Spinal cord (tissue), 10 donors: ENCODE results near the gene TBC1D1. TPM values are rescaled to one million over a fixed set of nuclear protein-coding genes. Genes with fewer than 3 reads are reported as not detected.
A peak's percentile ranks its signal among the peaks of the same experiment; 100 is the strongest.

ENCODE experiments used
- DNase-seq, 6 donors: peaks; one replicate each; pipeline versions ENCODE4 v3.0.0 to v3.0.0-alpha.2; 2013 to 2015; ENCODE audit warnings: low spot score in 6 of 6, low read depth in 4 of 6
- H3K27ac ChIP-seq: one replicate; pipeline ENCODE4 v1.5.1; 2013; ENCODE audit warnings: low read depth, low read length, control low read depth
- H3K27me3 ChIP-seq: one replicate; pipeline ENCODE4 v1.6.1; 2013; ENCODE audit warnings: low read length; ENCODE audit not compliant: control insufficient read depth, insufficient read depth
- H3K36me3 ChIP-seq: one replicate; pipeline ENCODE4 v1.6.1; 2013; ENCODE audit warnings: low read length; ENCODE audit not compliant: control insufficient read depth, insufficient read depth
- H3K4me1 ChIP-seq: one replicate; pipeline ENCODE4 v1.6.1; 2013; ENCODE audit warnings: low read length; ENCODE audit not compliant: control insufficient read depth, insufficient read depth
- H3K4me3 ChIP-seq: one replicate; pipeline ENCODE4 v1.5.1; 2013; ENCODE audit warnings: low read depth, low read length, control low read depth
- H3K9me3 ChIP-seq: one replicate; pipeline ENCODE4 v1.6.1; 2013; ENCODE audit warnings: low read length; ENCODE audit not compliant: control insufficient read depth, insufficient read depth
- whole genome bisulfite sequencing: methylation state at CpG from one replicate; pipeline ENCODE4 v1.1.5; 2013; ENCODE audit warnings: missing lambda C conversion rate; ENCODE audit not compliant: insufficient coverage; 5-methylcytosine and 5-hydroxymethylcytosine counted together
- polyA plus RNA-seq, 2 donors: library from polyadenylated mRNA; unstranded; fragments of 120-200 nt; gene quantifications; one replicate each; pipeline ENCODE4 v1.2.1, GENCODE V29; 2013; ENCODE audit not compliant: insufficient read length in 2 of 2
- total RNA-seq, 2 donors: library from RNA; depleted of rRNA in 1 of 2; stranded (reverse); fragments of 120-200 nt in 1 of 2; fragments of >200 nt in 1 of 2; gene quantifications; one replicate each; pipeline versions ENCODE4 v1.2.3 to v1.2.4, GENCODE V29; 2013 to 2014
- donor health status: healthy.

The TBC1D1 gene
- total and polyA plus RNA-seq, 4 donors = 49.0 to 59.0 (median 53.9) TPM

DNA sequence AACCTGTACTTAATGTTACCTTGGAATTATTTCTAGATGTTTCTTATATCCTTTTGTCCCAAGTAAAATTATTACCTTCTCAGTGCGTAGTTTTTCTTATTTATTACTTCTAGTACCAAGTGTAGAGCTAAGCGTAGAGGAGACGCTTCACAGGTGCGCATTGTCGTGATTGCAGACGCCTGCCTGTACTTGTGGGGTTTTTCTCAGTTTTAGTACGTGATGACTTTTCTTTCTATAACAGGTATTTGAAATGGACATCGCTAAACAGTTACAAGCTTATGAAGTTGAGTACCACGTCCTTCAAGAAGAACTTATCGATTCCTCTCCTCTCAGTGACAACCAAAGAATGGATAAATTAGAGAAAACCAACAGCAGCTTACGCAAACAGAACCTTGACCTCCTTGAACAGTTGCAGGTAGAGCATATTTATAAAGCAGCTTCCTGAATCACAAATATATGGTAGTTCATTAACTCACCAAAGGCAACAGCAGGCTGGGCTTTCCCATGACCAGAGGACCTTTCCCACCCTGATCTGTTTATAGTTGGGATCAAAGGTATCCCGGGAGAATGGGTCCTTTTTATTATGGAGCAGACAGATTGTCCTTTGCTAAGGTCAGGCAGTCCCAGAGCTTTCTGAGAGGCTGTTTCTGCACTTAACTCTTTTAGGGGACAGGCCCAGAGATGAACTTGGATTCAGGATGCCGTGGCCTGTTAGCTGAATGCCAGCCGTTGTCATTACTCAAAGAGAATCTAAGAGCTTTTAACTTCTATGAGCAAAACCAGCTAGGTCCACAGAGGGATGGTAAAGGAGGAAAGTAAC lies 242.2 kb downstream of the TBC1D1 start:
- no peak for DNase-seq
- Histone ChIP-seq H3K27ac (peak overlapping the region; percentile 90), H3K4me1 (peaks cover 16% of the 10 kb centered on the region), H3K36me3 (peaks cover 9% of the 10 kb centered on the region), H3K27me3 (no peaks in the 10 kb centered on the region), H3K9me3 (no peaks in the 10 kb centered on the region), H3K4me3 (no peak overlapping the region)
- 29% methylated on average over 1 of the region's 14 CpGs for WGBS

DNA sequence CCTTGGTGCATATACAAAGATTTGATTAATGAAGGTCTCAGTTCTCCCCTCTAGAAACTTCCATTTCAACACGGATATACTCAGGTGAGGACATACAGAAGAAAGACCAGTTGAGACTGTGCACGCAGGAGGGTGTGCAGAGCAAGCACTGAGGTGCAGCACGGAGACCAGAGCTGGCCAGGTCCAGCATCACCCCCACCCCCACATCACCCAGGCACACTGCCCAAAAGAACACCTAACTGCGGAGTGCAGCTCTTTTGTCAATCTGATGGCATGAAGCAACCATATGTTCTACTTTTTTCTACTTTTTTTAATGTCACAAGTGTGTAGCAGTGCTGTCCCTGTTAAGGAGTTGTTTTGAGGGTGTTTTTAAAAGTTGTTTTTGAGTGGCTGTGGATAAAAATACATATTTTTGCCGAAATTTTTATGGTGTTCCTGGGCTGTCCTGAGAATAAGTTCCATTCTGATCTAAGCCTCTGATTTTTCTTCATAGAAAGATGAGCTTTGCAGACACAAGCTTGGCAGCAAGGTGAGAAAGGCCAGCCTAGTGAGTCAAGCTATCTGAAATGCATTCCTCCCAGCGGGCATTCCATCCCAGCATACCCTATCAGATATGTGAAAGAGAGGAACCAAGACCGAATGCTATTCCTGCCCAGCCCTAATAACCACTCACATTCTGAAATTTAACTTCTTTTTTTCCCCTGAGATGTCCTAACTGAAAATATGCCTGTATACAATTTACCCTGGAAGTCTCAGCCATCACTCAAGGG lies 243.0 kb downstream of the TBC1D1 start:
- no peaks in the 10 kb centered on the region for H3K9me3 ChIP-seq
- no peaks in the 10 kb centered on the region for H3K27me3 ChIP-seq
- H3K4me3 ChIP-seq = no peak overlapping the region
- DNase-seq = no peak
- peaks cover 9% of the 10 kb centered on the region for H3K4me1 ChIP-seq
- peaks cover 9% of the 10 kb centered on the region for H3K36me3 ChIP-seq
- WGBS = 89% methylated on average over 4 of the region's 7 CpGs
- no peak overlapping the region for H3K27ac ChIP-seq

GRCh38 chr4:38135201-38135600 lies 244.3 kb downstream of the TBC1D1 start:
- peaks cover 12% of the 10 kb centered on the region for H3K36me3 ChIP-seq
- no peaks in the 10 kb centered on the region for H3K27me3 ChIP-seq
- no peak overlapping the region for H3K27ac ChIP-seq
- H3K4me1 ChIP-seq = peaks cover 5% of the 10 kb centered on the region
- H3K4me3 ChIP-seq = no peak overlapping the region
- WGBS = 84% methylated on average over 4 of the region's 8 CpGs
- no peak for DNase-seq
- H3K9me3 ChIP-seq = no peaks in the 10 kb centered on the region

- Histone ChIP-seq H3K36me3 (peaks cover 12% of the 10 kb centered on the region), H3K4me3 (no peak overlapping the region), H3K9me3 (no peaks in the 10 kb centered on the region), H3K27ac (no peak overlapping the region), H3K4me1 (peaks cover under 1% of the 10 kb centered on the region), H3K27me3 (no peaks in the 10 kb centered on the region)
- WGBS = 97% methylated on average over 9 of the region's 10 CpGs
- no peak for DNase-seq
Measured at GRCh38 chr4:38136604-38137003, 245.7 kb downstream of the TBC1D1 start.

DNA sequence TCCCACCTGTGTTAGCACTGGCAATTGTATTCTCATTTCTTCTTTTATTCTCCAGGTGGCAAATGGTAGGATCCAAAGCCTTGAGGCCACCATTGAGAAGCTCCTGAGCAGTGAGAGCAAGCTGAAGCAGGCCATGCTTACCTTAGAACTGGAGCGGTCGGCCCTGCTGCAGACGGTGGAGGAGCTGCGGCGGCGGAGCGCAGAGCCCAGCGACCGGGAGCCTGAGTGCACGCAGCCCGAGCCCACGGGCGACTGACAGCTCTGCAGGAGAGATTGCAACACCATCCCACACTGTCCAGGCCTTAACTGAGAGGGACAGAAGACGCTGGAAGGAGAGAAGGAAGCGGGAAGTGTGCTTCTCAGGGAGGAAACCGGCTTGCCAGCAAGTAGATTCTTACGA lies 246.2 kb downstream of the TBC1D1 start:
- Histone ChIP-seq H3K36me3 (peaks cover 12% of the 10 kb centered on the region), H3K4me1 (no peaks in the 10 kb centered on the region), H3K4me3 (no peak overlapping the region), H3K9me3 (no peaks in the 10 kb centered on the region), H3K27ac (no peak overlapping the region), H3K27me3 (no peaks in the 10 kb centered on the region)
- 85% methylated on average over 11 of the region's 17 CpGs for WGBS
- no peak for DNase-seq

- Histone ChIP-seq H3K4me3 (no peak overlapping the region), H3K27ac (no peak overlapping the region), H3K9me3 (no peaks in the 10 kb centered on the region), H3K36me3 (peaks cover 12% of the 10 kb centered on the region), H3K4me1 (no peaks in the 10 kb centered on the region), H3K27me3 (no peaks in the 10 kb centered on the region)
- DNase-seq = no peak
- WGBS = 89% methylated on average over 3 of the region's 4 CpGs
Measured at GRCh38 chr4:38138363-38138762, 247.5 kb downstream of the TBC1D1 start.

- Histone ChIP-seq H3K4me3 (no peak overlapping the region), H3K4me1 (no peaks in the 10 kb centered on the region), H3K27me3 (no peaks in the 10 kb centered on the region), H3K9me3 (no peaks in the 10 kb centered on the region), H3K36me3 (peaks cover 12% of the 10 kb centered on the region), H3K27ac (no peak overlapping the region)
- no CpG with 5 or more reads among the region's 4 CpGs for WGBS
- no peak for DNase-seq
Measured at GRCh38 chr4:38139187-38139586, 248.3 kb downstream of the TBC1D1 start.

- WGBS = no CpG with 5 or more reads among the region's 1 CpG
- DNase-seq = no peak
- H3K27me3 ChIP-seq = no peaks in the 10 kb centered on the region
- H3K4me3 ChIP-seq = no peak overlapping the region
- H3K36me3 ChIP-seq = peaks cover 10% of the 10 kb centered on the region
- H3K9me3 ChIP-seq = no peaks in the 10 kb centered on the region
- H3K27ac ChIP-seq = no peak overlapping the region
- H3K4me1 ChIP-seq = no peaks in the 10 kb centered on the region
Measured at GRCh38 chr4:38140643-38141203, 249.8 kb downstream of the TBC1D1 start.

- no peaks in the 10 kb centered on the region for H3K9me3 ChIP-seq
- WGBS = 95% methylated on average over 6 of the region's 8 CpGs
- no peaks in the 10 kb centered on the region for H3K4me1 ChIP-seq
- no peak for DNase-seq
- peaks cover 6% of the 10 kb centered on the region for H3K36me3 ChIP-seq
- H3K27ac ChIP-seq = no peak overlapping the region
- no peak overlapping the region for H3K4me3 ChIP-seq
- no peaks in the 10 kb centered on the region for H3K27me3 ChIP-seq
Measured at GRCh38 chr4:38141808-38142500, 251.1 kb downstream of the TBC1D1 start.
